Chondrocyte (in vitro differentiated cells): ENCODE data around the gene POLR1C. TPM values are rescaled to one million over a fixed set of nuclear protein-coding genes. Genes with fewer than 3 reads are reported as not detected.
"Not testable (repeated sequence)": the region's sequence is repeated elsewhere in the genome, so short reads cannot be mapped to it uniquely, and the experiment has no call there.

ENCODE experiments used
- DNase-seq: peaks from one replicate; pipeline ENCODE4 v3.0.0; 2021; ENCODE audit warnings: mixed read lengths, low spot score
- H3K27ac Mint-ChIP-seq: one replicate; pipeline ENCODE4 v1.8.0; 2021; ENCODE audit warnings: mild to moderate bottlenecking, moderate library complexity, mixed read lengths; ENCODE audit not compliant: unreplicated experiment
- H3K27me3 Mint-ChIP-seq: 2 replicates; pipeline ENCODE4 v1.8.0; 2021; ENCODE audit warnings: low read depth, mixed read lengths
- H3K36me3 Mint-ChIP-seq: 2 replicates; pipeline ENCODE4 v1.8.0; 2021; ENCODE audit warnings: low read depth, mixed read lengths
- H3K4me1 Mint-ChIP-seq: 2 replicates; pipeline ENCODE4 v1.8.0; 2021; ENCODE audit warnings: low read depth, mild to moderate bottlenecking, mixed read lengths
- H3K4me3 Mint-ChIP-seq: one replicate; pipeline ENCODE4 v1.8.0; 2021; ENCODE audit warnings: mild to moderate bottlenecking, moderate library complexity, mixed read lengths; ENCODE audit not compliant: unreplicated experiment
- H3K9me3 Mint-ChIP-seq: 2 replicates; pipeline ENCODE4 v1.8.0; 2021; ENCODE audit warnings: low read depth, mixed read lengths
- total RNA-seq: library from RNA; stranded (reverse); gene quantifications from 3 replicates; pipeline ENCODE4 v1.2.1, GENCODE V29; 2021
- TF ChIP-seq, protein P1 (sequence below): fragments of 200-600 bp; sonication (generic); IDR thresholded peaks from 2 replicates; pipeline ENCODE4 v1.5.0; 2021; ENCODE audit warnings: antibody characterized with exemption, mild to moderate bottlenecking, moderate library complexity

Gene POLR1C
- total RNA-seq, 1 donor from 2014 or later, result 20.1 TPM

DNA sequence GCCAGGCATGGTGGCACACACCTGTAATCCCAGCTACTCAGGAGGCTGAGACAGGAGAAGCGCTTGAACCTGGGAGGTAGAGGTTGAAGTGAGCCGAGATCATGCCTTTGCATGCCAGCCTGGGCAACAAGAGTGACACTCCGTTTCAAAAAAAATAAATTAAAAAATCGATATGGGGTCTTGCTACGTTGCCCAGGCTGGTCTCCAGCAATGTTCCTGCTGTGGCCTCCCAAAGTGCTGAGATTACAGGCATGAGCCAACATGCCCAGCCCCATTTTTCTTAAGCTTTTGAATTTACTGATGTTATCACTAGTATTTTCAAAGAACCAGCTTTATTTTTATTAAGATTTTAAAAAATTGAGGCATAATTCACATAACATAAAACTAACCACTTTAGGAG lies 23.6 kb downstream of the POLR1C start:
- H3K9me3 Mint-ChIP-seq, result no peaks in the 10 kb centered on the region
- no peaks in the 10 kb centered on the region for H3K4me1 Mint-ChIP-seq
- H3K27ac Mint-ChIP-seq, result no peak overlapping the region
- TF ChIP-seq, protein P1, sequence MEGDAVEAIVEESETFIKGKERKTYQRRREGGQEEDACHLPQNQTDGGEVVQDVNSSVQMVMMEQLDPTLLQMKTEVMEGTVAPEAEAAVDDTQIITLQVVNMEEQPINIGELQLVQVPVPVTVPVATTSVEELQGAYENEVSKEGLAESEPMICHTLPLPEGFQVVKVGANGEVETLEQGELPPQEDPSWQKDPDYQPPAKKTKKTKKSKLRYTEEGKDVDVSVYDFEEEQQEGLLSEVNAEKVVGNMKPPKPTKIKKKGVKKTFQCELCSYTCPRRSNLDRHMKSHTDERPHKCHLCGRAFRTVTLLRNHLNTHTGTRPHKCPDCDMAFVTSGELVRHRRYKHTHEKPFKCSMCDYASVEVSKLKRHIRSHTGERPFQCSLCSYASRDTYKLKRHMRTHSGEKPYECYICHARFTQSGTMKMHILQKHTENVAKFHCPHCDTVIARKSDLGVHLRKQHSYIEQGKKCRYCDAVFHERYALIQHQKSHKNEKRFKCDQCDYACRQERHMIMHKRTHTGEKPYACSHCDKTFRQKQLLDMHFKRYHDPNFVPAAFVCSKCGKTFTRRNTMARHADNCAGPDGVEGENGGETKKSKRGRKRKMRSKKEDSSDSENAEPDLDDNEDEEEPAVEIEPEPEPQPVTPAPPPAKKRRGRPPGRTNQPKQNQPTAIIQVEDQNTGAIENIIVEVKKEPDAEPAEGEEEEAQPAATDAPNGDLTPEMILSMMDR, result no peak
- no peak overlapping the region for H3K4me3 Mint-ChIP-seq
- no peaks in the 10 kb centered on the region for H3K27me3 Mint-ChIP-seq
- no peak for DNase-seq
- peaks cover 21% of the 10 kb centered on the region for H3K36me3 Mint-ChIP-seq

DNA sequence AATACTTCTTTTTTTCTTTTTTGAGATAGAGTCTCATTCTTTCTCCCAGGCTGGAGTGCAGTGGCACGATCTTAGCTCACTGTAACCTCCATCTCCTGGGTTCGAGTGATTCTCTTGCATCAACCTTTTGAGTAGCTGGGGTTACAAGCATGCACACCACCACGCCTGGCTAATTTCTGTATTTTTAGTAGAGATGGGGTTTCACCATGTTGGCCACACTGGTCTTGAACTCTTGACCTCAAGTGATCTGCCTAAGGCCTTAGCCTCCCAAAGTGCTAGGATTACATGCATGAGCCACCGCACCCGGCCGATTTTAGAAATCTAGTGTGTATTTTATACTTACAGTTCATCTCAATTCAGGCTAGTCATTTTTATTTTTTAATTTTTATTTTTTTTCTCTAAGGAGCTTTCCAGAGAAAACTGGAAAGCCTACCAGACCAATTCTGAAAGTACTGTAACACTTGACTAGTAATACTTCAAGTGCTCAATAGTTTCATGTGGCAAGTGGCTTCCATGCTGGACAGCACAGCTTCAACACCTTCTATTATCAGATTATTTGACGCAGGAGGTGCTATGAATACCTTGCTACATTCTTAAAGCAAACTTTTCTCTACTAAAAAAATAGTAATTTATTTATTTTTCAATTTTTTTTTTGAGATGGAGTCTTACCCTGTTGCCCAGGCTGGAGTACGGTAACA lies 25.0 kb downstream of the POLR1C start:
- H3K36me3 Mint-ChIP-seq, result peaks cover 31% of the 10 kb centered on the region
- no peak overlapping the region for H3K27ac Mint-ChIP-seq
- no peak for DNase-seq
- TF ChIP-seq, protein P1, result no peak
- H3K9me3 Mint-ChIP-seq, result no peaks in the 10 kb centered on the region
- no peaks in the 10 kb centered on the region for H3K27me3 Mint-ChIP-seq
- no peaks in the 10 kb centered on the region for H3K4me1 Mint-ChIP-seq
- H3K4me3 Mint-ChIP-seq, result no peak overlapping the region

DNA sequence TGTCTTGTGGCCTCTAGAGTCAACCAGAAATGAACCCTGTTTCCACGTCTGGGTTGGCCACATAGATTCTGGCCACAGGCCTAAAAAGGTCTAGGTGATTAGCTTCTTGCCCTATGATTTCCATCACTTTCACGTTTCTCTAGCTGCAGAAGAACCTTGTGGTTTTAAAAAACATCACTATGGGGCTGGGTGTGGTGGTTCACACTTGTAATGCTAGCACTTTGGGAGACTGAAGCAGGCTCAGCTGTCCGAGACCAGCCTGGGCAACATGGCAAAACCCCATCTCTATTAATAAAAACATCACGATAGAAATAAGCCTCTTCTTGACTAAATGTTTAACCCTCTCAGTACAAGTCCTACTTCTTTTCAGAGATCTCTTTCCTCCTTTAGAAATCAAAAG lies 27.6 kb downstream of the POLR1C start:
- H3K9me3 Mint-ChIP-seq, result no peaks in the 10 kb centered on the region
- H3K4me3 Mint-ChIP-seq, result no peak overlapping the region
- peaks cover 37% of the 10 kb centered on the region for H3K36me3 Mint-ChIP-seq
- TF ChIP-seq, protein P1, result no peak
- no peak for DNase-seq
- no peaks in the 10 kb centered on the region for H3K27me3 Mint-ChIP-seq
- H3K4me1 Mint-ChIP-seq, result no peaks in the 10 kb centered on the region
- H3K27ac Mint-ChIP-seq, result no peak overlapping the region

DNA sequence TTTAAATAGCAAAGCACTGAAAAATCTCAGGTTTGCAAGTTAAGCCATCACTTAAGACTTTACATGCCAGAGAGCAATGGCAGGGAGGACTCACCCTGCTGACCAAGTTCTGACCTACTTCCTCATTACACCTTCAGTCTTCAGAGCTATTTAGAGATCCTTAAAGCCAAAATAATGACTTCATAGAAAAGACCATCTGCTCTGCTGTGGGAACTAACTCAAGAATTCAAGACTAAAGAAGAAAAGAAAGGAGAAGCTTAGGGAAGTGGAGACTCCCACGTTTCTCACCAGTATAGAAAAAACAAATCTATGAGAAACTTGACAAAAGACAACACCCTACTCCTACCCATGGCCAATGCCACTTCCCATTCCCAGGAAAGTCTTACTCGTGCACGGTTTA lies 30.3 kb downstream of the POLR1C start:
- no peak for DNase-seq
- TF ChIP-seq, protein P1, result no peak
- peaks cover 40% of the 10 kb centered on the region for H3K36me3 Mint-ChIP-seq
- H3K4me3 Mint-ChIP-seq, result no peak overlapping the region
- H3K9me3 Mint-ChIP-seq, result no peaks in the 10 kb centered on the region
- H3K27ac Mint-ChIP-seq, result no peak overlapping the region
- no peaks in the 10 kb centered on the region for H3K27me3 Mint-ChIP-seq
- no peaks in the 10 kb centered on the region for H3K4me1 Mint-ChIP-seq

DNA sequence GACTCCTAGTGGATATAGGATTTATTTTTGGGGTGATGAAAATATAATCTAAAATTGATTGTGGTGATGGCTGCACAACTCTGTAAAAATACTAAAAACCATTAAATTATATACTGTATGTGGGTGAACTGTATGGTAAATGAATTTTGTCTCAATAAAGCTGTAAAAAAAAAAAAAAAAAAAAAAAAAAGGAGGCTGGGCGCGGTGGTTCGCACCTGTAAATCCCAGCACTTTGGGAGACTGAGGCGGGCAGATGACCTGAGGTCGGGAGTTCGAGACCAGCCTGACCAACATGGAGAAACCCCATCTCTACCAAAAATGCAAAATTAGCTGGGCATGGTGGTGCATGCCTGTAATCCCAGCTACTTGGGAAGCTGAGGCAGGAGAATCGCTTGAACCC lies 40.7 kb downstream of the POLR1C start:
- H3K4me3 Mint-ChIP-seq, H3K27ac Mint-ChIP-seq, H3K4me1 Mint-ChIP-seq, H3K9me3 Mint-ChIP-seq, DNase-seq, H3K27me3 Mint-ChIP-seq: not testable (repeated sequence)
- H3K36me3 Mint-ChIP-seq, result peaks cover 43% of the 10 kb centered on the region

DNA sequence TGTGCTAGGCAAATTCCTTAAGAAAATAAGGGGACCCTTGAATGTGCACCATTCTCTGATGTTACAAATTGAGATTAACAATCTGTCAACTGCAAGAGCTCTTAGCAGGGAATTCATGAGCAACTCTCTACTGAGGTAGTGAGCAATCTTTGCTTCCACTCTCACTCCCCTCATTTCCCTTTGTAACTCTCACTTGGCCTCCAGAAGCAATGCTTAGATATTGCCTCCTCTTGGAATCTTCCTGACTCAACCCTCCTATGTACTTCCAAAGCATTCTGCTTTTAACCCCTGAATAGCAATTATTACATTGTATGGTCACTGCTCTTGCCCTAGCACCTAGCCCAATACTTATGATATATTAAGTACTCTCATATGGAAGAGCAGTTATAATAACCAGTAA lies 42.4 kb downstream of the POLR1C start:
- no peak overlapping the region for H3K27ac Mint-ChIP-seq

More for the DNA sequence above, 42.4 kb downstream of the POLR1C start:
- Mint-ChIP-seq H3K4me3 (no peak overlapping the region), H3K36me3 (peaks cover 39% of the 10 kb centered on the region), H3K9me3 (no peaks in the 10 kb centered on the region), H3K27me3 (no peaks in the 10 kb centered on the region), H3K4me1 (no peaks in the 10 kb centered on the region)
- TF ChIP-seq, protein P1, result no peak
- no peak for DNase-seq
